Muscle of leg (tissue), 11 donors: ENCODE results near the gene CEACAM5. TPM values are rescaled to one million over a fixed set of nuclear protein-coding genes. Genes with fewer than 3 reads are reported as not detected.

Experiments used
- DNase-seq: peaks from one replicate; pipeline ENCODE4 v3.0.0; 2013
- H3K27ac ChIP-seq: one replicate; pipeline ENCODE4 v1.5.1; 2013; ENCODE audit warnings: mild to moderate bottlenecking, low read length, control low read depth
- H3K27me3 ChIP-seq: one replicate; pipeline ENCODE4 v1.6.1; 2013; ENCODE audit warnings: low read length; ENCODE audit not compliant: control insufficient read depth, insufficient read depth
- H3K36me3 ChIP-seq: one replicate; pipeline ENCODE4 v1.6.1; 2013; ENCODE audit warnings: low read length; ENCODE audit not compliant: control insufficient read depth, insufficient read depth
- H3K4me1 ChIP-seq: one replicate; pipeline ENCODE4 v1.6.1; 2013; ENCODE audit warnings: low read length; ENCODE audit not compliant: control insufficient read depth, insufficient read depth
- H3K4me3 ChIP-seq: one replicate; pipeline ENCODE4 v1.5.1; 2013; ENCODE audit warnings: low read length, control low read depth
- H3K9me3 ChIP-seq: replicated peaks from 2 replicates; pipeline ENCODE4 v1.6.1; 2013; ENCODE audit warnings: low read depth, low read length; ENCODE audit not compliant: control insufficient read depth
- WGBS: methylation state at CpG from one replicate; pipeline ENCODE4 v1.1.5; 2013; ENCODE audit warnings: missing lambda C conversion rate; ENCODE audit not compliant: insufficient coverage; 5-methylcytosine and 5-hydroxymethylcytosine counted together
- polyA plus RNA-seq, 8 donors: library from polyadenylated mRNA; unstranded; fragments of 120-200 nt; gene quantifications; one replicate each; pipeline versions ENCODE4 v1.2.1 to v1.2.3, GENCODE V29; 2013; ENCODE audit warnings: inconsistent platforms in 1 of 8, low replicate concordance in 1 of 8; ENCODE audit not compliant: insufficient read length in 8 of 8, insufficient read depth in 1 of 8
- total RNA-seq: library from RNA; stranded (reverse); fragments of 120-200 nt; gene quantifications from one replicate; pipeline ENCODE4 v1.2.4, GENCODE V29; 2013

CEACAM5 gene
- total and polyA plus RNA-seq, 9 donors, result 0.05 to 2.0 (median 0.44) TPM; not detected in 5

GRCh38 chr19:41690801-41691065 is 17.7 kb upstream of the CEACAM5 start:
- Histone ChIP-seq H3K4me1 (no peaks in the 10 kb centered on the region), H3K9me3 (no peaks in the 10 kb centered on the region), H3K27me3 (no peaks in the 10 kb centered on the region), H3K4me3 (no peak overlapping the region), H3K36me3 (no peaks in the 10 kb centered on the region), H3K27ac (no peak overlapping the region)
- DNase-seq, result no peak
- WGBS, result 48% methylated on average over 2 of the region's 3 CpGs

- DNase-seq, result no peak
- 41% methylated on average over 11 of the region's 20 CpGs for WGBS
- no peaks in the 10 kb centered on the region for H3K27me3 ChIP-seq
- no peak overlapping the region for H3K27ac ChIP-seq
- no peak overlapping the region for H3K4me3 ChIP-seq
- H3K36me3 ChIP-seq, result no peaks in the 10 kb centered on the region
- no peaks in the 10 kb centered on the region for H3K4me1 ChIP-seq
- H3K9me3 ChIP-seq, result no peaks in the 10 kb centered on the region
Observed at GRCh38 chr19:41691268-41691970, 17.0 kb upstream of the CEACAM5 start.

- Histone ChIP-seq H3K4me3 (no peak overlapping the region), H3K9me3 (no peaks in the 10 kb centered on the region), H3K27ac (no peak overlapping the region), H3K4me1 (no peaks in the 10 kb centered on the region), H3K36me3 (no peaks in the 10 kb centered on the region), H3K27me3 (no peaks in the 10 kb centered on the region)
- DNase-seq, result no peak
- WGBS, result no CpG with 5 or more reads among the region's 1 CpG
Observed at GRCh38 chr19:41694196-41694595, 14.2 kb upstream of the CEACAM5 start.

- no peak overlapping the region for H3K4me3 ChIP-seq
- H3K36me3 ChIP-seq, result no peaks in the 10 kb centered on the region
- no peak for DNase-seq
- H3K27ac ChIP-seq, result no peak overlapping the region
- H3K4me1 ChIP-seq, result no peaks in the 10 kb centered on the region
- 70% methylated on average over 3 of the region's 8 CpGs for WGBS
- no peaks in the 10 kb centered on the region for H3K9me3 ChIP-seq
- no peaks in the 10 kb centered on the region for H3K27me3 ChIP-seq
Observed at GRCh38 chr19:41694831-41695635, 13.4 kb upstream of the CEACAM5 start.

- 33% methylated on average over 1 of the region's 2 CpGs for WGBS
- no peaks in the 10 kb centered on the region for H3K27me3 ChIP-seq
Observed at GRCh38 chr19:41695745-41696144, 12.7 kb upstream of the CEACAM5 start.

GRCh38 chr19:41696402-41697197 is 11.8 kb upstream of the CEACAM5 start:
- Histone ChIP-seq H3K27me3 (no peaks in the 10 kb centered on the region), H3K9me3 (no peaks in the 10 kb centered on the region), H3K4me3 (no peak overlapping the region), H3K27ac (no peak overlapping the region), H3K36me3 (no peaks in the 10 kb centered on the region), H3K4me1 (no peaks in the 10 kb centered on the region)
- 68% methylated on average over 5 of the region's 7 CpGs for WGBS
- peak; percentile 7 for DNase-seq

More at GRCh38 chr19:41695745-41696144, 12.7 kb upstream of the CEACAM5 start:
- Histone ChIP-seq H3K9me3 (no peaks in the 10 kb centered on the region), H3K36me3 (no peaks in the 10 kb centered on the region), H3K27ac (no peak overlapping the region), H3K4me3 (no peak overlapping the region), H3K4me1 (no peaks in the 10 kb centered on the region)
- DNase-seq, result no peak

GRCh38 chr19:41697198-41697855 is 11.1 kb upstream of the CEACAM5 start:
- WGBS, result 64% methylated on average over 6 of the region's 9 CpGs
- H3K27me3 ChIP-seq, result no peaks in the 10 kb centered on the region
- DNase-seq, result no peak
- no peaks in the 10 kb centered on the region for H3K4me1 ChIP-seq
- no peaks in the 10 kb centered on the region for H3K9me3 ChIP-seq
- H3K4me3 ChIP-seq, result no peak overlapping the region
- H3K36me3 ChIP-seq, result no peaks in the 10 kb centered on the region
- no peak overlapping the region for H3K27ac ChIP-seq

GRCh38 chr19:41698746-41699230 is 9.6 kb upstream of the CEACAM5 start:
- H3K27me3 ChIP-seq, result no peaks in the 10 kb centered on the region
- no peaks in the 10 kb centered on the region for H3K9me3 ChIP-seq
- H3K36me3 ChIP-seq, result no peaks in the 10 kb centered on the region
- WGBS, result 50% methylated on average over 1 of the region's 1 CpG
- H3K4me1 ChIP-seq, result no peaks in the 10 kb centered on the region
- no peak overlapping the region for H3K4me3 ChIP-seq
- no peak overlapping the region for H3K27ac ChIP-seq
- no peak for DNase-seq

- Histone ChIP-seq H3K36me3 (no peaks in the 10 kb centered on the region), H3K4me3 (no peak overlapping the region), H3K9me3 (no peaks in the 10 kb centered on the region), H3K4me1 (no peaks in the 10 kb centered on the region), H3K27me3 (no peaks in the 10 kb centered on the region), H3K27ac (no peak overlapping the region)
- WGBS, result 74% methylated on average over 12 of the region's 17 CpGs
- no peak for DNase-seq
Observed at GRCh38 chr19:41699231-41699967, 9.0 kb upstream of the CEACAM5 start.
